Left forelimb (tissue), 1 donor: ENCODE results near the gene SLC25A23.
A peak's percentile ranks its signal among the peaks of the same experiment; 100 is the strongest.

Experiments used
- DNase-seq: peaks from one replicate; pipeline ENCODE4 v3.0.0-alpha.2; 2018; ENCODE audit warnings: low spot score

Gene SLC25A23

DNA sequence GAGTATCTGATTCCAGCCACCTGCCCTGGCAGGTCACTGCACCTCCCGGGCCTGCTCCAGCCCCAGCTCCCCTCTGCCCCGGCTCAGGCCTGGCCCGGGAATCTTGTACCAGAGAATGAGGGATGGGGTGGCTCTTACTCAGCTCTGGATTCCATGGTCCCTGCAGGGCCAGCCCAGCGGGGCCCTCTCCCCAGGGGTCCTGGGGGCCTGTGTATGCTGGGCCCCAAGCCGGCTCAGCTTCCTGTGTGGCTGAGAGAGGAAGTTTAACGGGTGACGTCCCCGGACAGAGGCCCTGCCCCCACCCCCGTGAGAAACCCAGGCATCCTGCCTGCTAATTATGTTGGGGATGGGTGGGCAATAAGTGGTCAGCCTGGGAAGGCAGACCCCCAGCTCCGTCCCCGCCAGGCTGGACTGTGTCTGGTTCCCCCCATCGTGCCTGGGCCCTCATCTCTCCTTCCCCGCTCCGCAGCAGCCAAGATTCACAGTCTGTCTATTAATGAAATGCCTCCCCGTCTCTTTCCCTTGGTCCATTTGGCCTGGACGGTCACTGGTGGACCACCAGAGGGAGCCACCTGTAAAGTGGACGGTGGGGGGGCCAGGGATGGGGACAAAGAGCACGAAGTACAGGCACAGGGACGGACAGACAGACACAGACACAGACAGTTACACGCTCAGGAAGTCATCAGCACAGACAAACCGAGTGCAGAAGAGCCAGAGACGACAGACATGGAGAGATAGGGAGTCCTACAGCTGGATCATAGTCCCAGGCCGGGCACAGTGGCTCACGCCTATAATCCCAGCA is 22.1 kb upstream of the SLC25A23 start, which contains the start of gene DENND1C:
DENND1C (minus strand) TSS at position 247 of the 802 bp plus-strand sequence; CDS start at position 155, 92 bp downstream.
- DNase-seq: no peak

DNA sequence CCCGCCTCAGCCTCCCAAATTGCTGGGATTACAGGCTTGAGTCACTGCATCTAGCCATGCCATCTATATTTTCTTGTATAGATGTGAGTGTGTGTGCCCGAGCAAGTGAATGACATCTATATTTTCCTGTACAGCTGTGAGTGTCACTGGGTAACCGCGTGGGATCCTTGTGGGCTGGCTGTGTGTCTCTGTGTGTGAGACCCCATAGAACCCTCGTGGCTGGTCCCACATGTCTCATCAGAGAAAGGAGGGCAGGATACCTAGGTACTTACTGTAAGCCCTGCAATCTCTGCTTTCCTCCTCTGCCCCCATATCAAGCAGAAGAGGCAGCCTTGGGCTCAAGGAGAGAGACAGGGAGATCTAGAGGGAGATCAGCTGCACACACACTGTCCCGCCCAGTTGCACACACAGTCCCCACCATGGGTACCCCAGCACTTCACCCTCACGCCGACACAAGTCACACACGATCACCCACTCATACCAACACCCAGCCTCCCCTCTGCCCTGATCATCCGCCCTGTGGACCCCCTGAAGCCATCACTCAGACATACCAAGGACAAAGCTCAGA is 21.3 kb upstream of the SLC25A23 start:
- DNase-seq: no peak

DNA sequence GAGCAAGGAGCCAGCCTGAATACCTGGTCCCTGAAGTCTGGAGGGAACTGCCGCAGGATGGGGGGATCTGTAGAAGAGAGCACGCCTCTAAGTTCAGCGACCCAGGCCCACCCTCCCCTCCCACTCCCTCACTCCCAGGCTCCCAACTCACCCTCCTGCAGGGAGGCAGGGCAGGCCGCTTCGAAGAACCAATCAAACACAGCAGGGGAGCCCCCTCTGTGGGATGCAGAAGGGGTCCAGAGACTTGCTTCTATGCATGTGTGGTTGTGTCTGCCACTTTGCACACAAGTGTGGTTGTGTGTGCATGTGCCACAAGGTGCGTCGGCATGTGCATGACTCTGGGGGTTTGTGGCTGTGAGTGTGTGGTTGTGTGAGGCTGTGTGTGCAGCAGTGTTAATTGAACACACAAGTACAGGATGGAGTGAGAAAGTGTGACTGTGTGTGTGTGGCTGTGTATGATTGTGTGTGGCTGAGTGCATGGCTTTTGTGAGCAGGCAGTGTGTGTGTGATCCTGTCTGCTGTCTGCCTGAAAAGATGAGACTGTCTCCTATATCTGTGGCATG is 20.3 kb upstream of the SLC25A23 start:
- no peak for DNase-seq

DNA sequence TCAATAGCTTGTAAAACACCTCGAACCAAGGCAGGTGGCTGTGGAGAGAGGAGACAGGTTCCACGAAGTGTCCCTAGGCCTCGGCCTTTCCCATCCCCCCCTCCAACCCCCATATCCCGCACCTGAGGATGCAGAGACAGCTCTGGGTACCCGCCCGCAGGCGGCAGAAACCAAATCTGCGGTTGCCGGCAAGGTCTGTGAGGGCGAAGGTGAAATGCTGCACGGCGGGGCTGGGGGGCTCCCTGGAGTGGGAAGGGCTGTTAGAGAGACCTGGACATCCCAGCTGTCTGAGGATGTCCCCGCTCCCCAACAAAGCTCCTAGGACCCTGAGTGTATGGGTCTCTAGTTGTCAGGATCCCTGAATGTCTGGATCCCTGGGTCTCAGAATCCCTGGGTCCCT is 19.2 kb upstream of the SLC25A23 start:
- no peak for DNase-seq

DNA sequence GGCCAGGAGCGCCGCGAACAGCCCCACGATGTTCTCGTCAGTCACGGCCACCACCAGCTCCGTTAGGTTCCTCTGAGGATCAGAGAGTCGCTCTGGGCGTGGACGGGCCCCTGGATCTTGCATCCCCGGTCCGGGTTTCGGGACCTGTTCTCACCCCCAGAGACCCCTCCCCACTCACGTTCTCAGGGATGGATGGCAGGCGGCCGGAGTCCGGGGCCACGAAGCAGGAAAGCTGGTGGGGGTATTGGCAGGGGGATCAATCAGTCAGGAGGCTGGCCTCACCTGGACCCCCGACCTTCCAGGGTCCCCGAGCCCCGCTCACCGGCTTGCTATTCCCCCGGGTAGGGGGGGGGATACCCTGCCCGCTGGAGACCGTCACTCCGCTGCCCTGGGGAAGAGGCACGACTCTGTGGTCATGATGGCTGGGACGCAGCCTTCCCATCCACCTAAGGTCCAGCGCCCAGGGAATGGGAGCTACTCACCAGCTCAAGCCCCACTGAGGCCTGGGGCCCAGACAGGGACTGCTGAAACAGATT is 17.4 kb upstream of the SLC25A23 start:
- DNase-seq: no peak

DNA sequence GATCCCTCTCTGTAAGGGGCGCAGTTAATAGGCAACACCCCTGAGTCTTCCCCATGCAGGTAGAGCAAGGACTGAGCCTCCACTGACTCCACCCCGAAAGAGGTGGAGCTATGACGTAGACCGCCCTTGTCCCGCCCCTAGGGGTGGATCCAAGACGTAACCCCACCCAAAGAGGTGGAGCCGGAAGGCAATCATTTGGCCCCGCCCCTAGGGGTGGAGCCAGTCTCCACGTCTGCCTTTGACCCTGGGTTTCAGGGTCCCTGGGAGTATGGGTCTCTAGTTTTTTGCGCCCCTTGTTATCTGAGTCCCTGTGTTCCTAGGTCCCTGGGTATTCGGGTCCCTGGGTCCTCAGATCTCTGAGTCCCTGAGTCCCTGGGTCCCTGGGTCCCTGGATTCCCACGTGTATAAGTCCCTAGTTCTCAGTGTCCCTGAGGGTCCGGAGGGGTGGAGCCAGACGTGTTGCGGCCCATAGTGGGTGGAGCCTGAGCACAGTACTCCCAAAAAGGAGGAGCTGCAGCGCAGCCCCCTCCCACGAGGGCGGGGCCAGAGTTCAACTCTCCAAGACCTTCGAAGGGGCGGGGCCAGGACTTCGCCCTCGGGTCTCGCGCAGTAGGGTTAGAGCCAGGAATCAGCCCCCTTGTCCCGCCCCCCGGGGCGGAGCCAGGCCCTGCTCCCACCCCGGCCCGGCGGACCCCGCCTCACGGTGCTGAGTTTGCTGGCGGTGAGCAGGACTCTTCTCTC is 16.7 kb upstream of the SLC25A23 start:
- no peak for DNase-seq

DNA sequence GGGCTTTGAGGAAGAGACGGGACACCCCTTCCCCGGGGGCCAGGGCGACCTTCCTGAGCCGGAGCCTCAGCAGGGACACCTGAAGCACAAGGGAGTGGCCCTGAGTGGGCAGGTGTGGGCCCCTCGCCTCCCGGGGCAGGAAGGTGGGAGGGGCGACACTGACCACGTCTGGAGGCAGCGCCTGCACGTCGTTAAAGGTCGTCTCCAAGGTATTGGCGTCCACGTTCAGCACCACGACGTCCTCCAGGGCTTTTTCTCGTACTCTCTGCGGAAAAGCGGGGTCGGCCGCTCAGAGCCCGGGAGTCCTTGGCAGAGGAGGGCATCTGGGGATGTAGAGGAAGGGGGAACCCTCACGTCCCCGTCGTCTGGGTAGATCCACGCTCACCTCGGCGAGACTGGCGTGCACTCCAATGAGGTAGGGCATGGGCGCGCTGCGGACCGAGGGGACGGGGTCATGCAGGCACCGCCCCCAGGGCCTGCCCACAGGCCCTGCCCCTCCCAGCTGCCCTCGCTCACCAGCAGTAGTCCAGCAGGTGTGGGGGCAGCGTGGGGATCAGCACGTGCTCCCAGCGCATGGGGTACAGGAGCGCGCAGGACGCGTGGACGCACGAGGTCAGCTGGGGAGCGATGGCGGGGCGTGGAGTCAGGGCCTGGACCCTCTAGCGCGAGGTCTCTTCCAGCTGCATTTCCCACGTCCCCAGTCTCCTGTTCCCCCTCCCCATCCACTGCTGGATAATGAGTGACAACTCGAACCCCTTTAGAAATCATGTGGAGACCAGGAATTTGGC is 15.9 kb upstream of the SLC25A23 start:
- no peak for DNase-seq

DNA sequence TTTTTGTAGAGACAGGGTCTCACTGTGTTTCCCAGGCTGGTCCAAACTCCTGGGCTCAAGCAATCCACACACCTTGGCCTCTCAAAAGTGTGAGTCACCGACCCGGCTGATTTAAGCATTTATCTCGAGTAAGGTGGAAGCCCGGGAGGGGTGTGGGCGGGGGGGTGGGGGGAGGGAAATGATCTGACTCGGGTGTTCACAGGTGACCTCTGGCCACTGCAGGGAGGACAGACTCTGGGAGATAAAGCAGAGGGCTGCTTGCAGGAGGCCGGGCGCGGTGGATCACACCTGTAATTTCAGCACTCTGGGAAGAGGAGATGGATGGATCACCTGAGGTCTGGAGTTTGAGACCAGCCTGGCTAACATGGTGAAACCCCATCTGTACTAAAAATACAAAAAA is 14.1 kb upstream of the SLC25A23 start:
- DNase-seq: no peak

DNA sequence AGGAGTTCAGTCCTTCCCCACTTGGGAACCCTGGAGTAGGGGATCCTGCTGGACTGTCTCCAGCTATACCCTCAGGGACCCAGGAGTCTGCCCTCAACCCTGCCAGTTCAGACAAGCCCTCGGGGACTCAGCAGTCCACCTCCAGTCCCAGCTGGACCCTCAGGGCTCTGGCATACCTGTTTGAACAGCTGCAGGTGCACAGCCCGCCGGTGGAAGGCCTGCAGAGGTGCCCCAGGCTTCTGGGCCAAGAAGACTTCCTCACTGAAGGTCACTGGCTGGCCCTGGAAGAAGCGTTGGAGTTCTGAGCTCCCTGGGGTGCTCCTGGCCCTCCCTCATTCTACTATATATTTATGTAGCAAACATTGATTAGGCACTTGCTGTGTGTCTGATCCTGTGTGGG is 13.1 kb upstream of the SLC25A23 start:
- DNase-seq: no peak

DNA sequence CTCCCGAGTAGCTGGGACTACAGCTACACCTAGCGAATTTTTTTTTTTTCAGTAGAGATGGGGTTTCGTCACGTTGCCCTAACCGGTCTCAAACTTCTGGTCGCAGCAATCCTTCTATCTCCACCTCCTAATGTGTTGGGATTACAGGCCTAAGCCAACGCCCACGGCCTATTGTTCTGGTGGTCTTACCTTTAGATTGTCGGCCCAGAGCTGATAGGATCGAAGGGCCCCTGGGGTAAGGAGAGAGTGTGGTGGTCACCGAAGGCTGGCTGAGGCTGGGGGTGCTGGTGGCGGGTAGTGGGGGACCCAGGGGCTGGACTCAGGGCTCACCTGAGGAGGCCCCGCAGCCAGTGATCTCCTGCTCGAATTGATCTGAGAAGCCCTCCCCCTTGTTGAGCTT is 11.5 kb upstream of the SLC25A23 start:
- DNase-seq: no peak

DNA sequence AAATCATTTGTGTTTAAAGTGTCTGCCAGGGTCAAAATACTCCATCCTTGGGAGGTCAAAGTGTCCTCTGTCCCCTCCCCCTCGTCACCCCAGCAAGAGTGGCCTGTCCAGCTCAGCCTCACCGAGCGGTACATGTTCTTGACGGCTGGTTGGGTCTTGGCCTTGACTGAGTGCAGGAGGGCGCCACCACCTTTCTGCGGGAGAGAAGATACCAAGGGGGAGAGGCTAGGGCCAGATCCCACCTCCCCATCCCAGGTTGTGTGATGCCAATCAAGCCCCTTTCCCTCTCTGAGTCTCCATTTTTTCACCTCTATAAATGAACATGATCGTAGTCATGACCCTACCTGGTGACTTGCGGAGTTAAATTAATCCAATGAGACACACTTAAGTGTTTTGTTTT is 10.6 kb upstream of the SLC25A23 start:
- no peak for DNase-seq

DNA sequence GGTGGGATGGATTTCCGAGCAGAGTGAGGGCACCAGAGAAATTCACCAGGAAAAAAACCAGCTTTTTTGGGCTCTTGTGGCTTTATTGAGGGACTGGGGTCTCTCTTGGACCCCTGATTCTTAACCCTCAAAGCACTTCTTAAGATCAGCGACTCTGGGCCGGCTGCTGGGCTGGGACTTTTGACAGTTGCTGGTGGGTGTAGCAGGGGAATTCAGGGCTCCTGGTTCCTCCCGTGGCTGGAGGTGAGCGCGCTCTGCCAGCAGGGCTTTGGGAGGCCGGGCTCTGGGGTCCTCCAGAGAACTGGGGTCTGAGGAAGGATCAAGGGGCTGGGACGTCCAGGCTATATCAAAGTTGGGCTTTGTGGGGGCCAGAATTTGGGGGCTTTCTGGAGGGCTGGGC is 7.8 kb upstream of the SLC25A23 start:
- DNase-seq: no peak

DNA sequence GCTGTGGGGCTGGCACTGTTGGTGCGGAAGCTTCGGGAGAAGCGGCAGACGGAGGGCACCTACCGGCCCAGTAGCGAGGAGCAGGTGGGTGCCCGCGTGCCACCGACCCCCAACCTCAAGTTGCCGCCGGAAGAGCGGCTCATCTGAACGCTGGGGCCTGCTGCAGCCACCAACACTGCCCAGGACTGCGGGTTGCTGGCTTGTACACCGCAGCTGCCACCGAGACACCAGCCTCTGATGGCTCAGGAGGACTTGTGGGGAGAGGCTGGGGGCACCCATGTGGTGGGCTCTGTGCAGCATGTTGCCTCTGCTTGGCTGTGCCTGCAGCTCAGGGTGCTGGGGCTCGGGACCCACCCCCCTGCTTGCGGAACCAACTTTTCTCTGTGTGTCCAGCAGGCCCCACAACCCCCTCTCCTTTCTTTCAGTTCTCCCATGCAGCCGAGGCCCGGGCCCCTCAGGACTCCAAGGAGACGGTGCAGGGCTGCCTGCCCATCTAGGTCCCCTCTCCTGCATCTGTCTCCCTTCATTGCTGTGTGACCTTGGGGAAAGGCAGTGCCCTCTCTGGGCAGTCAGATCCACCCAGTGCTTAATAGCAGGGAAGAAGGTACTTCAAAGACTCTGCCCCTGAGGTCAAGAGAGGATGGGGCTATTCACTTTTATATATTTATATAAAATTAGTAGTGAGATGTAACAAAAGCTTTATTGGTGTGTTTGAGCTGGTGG is 7.1 kb upstream of the SLC25A23 start:
- no peak for DNase-seq

DNA sequence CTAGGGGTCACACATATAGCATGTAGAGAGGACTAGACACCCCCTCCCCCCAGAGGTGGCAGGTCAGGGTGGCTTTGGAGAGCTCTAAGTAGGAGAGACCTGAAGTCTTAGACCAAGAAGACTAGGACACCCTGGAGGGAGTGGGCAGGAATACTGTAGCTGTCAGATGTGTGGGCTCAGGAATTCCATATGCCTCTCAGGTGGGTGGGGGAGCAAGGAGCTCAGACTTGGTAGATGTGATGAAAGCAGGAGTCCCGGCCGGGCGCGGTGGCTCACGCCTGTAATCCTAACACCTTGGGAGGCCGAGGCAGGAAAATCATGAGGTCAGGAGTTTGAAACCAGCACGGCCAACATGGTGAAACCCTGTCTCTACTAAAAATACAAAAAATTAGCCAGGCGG is 6.1 kb upstream of the SLC25A23 start:
- DNase-seq: no peak

DNA sequence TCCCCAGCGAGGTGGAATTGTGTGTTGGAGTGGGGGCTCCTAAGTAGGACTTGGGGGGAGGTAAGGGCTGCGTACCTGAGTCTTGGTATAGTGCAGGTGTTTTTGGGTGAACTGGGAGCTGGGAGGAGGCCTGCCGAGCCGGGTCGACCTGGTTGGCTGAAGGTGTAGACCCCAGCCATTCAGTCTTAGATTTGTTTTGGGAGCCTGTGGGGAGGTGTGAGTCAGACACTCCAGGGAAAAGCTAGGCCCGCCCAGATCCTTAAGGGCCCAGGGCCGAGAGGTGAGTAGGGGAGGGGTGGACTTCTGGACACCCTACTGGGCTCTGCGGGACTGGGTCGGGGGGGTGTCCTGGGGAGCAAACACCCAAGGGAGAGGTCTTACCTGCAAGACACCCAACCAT is 5.4 kb upstream of the SLC25A23 start:
- no peak for DNase-seq

DNA sequence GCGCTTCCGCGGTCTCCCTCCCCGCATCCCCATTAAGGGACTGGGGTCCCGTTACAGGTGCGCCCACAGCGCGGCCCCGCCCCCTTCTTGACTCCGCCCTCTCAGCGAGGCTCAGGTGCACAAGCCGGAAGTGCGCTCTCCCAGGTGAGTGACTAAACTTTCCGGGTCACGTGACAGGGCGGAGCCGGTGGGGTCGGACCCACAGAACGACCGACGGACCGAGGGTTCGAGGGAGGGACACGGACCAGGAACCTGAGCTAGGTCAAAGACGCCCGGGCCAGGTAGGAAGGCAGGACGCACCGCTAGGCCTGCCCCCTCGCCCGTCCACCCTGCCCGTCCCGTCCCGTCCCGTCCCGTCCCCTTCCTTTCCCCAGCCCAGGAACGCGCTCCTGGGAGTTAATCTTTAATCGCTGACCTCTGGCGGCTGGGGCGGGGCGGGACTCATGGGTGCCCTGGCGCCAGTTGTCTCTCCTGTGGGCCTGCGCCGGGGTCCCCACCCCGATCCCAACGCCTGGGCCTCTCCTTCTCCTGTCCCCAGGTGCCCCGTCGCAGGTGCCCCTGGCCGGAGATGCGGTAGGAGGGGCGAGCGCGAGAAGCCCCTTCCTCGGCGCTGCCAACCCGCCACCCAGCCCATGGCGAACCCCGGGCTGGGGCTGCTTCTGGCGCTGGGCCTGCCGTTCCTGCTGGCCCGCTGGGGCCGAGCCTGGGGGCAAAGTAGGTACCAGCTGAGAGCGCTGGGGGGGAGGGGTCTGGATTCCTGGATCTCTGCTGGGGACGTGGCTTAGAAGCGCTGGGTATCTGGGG is 4.7 kb upstream of the SLC25A23 start, which contains the start of gene CRB3:
CRB3 (plus strand) TSS at position 202 of the 804 bp plus-strand sequence; CDS start at position 633, 431 bp downstream.
- no peak for DNase-seq

DNA sequence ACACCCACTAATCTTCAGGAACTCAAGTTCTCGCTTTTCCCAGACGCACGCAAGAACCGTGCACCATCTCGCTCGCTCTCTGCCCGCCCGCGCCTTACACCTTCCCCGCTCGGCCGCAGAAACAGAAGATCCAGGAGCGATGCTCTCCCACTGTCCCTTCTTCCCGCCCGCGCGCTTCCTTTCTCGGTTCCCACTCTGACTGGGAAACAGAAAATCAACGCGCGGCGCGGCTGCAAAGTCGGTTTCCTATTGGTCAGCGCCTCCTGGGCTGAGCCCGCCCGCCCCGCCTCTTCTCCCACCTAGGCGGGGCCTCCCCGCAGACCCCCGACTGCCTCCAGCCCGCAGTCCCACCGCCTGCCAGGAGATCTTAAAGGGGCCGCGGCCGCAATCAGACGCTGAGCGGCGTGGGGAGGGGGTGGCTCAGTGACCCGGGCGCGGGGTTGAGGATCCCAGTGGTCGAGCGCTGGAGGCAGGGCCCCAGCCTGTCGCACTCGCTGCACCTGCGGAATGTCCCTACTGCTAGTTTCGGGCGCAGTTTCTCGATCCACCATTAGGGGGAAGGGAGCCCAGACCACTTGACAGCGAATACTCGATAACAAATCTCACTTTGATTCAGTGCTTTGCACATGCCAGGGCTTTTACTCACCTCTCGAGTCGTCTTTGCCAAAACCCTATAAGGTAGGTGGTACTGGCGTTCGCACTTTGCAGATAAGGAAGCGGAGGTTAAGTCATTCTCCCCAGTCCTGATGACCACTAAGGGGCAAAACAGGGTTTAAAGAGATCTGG is 700 bp upstream of the SLC25A23 start:
- peak; percentile 97 for DNase-seq

DNA sequence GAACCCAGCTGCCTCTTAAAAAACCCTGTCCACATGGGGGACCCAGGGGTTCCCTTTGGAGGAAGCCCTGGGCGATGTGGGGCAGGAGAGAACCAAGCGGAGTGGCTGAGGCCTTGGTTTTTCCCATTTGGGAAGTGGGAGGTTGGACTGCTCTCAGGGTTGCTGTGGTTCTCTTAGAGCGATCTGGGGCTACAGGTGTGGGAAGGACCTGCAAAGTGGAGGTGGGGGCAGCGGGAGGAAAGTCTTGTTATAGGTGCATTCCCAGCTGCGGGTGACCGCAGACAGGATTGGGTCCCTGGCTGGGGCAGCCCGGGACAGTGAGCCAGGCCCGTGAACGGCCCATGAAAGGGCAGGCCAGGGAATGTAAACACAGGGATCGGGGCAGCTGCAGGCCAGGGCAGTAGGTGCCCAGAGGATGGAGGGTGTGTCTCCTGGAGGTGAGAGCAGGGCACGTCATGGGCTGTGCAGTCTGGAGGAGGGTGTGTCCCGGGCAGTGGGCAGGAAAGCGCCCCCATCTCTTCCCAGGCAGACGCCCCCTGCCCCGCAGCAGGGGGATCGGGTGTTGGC is 814 bp downstream of the SLC25A23 start:
- no peak for DNase-seq
